HepG2 (cell line): ENCODE results near the gene EYA4. TPM values are rescaled to one million over a fixed set of nuclear protein-coding genes. Genes with fewer than 3 reads are reported as not detected.

Experiments
- ATAC-seq: fragments of 200-7000 bp; cut with Tn5 transposase; 3 replicates; pipeline ENCODE4 v1.9.1; 2020; ENCODE audit warnings: mild to moderate bottlenecking, moderate library complexity
- BruUV-seq: library from RNA; stranded (reverse); fragments of 400-500 nt; replicated peaks from 2 replicates; lab custom pipeline; 2021; lab: Mats Ljungman, UMichigan
- CTCF ChIA-PET: fragments of 300-600 bp; formaldehyde crosslinking; extraction: SDS; loops from one replicate; lab custom pipeline; 2021; ENCODE audit warnings: low total read pairs, inconsistent platforms, low intra/inter-chr PET ratio; lab: Yijun Ruan, JAX
- POLR2A ChIA-PET: fragments of 350-600 bp; sonication (Branson Sonifier 250); formaldehyde crosslinking; loops from one replicate; lab custom pipeline; 2020; ENCODE audit warnings: antibody characterized with exemption, inconsistent platforms; lab: Yijun Ruan, JAX
- DNase-seq: peaks from one replicate; pipeline ENCODE4 v3.0.0-alpha.2; 2015; ENCODE audit warnings: low spot score
- FAIRE-seq: peaks from 3 replicates; lab custom pipeline; 2011; peaks lifted over from hg19 to GRCh38; lab: Jason Lieb, UNC
- H2AFZ ChIP-seq: one replicate; pipeline ENCODE4 v1.6.1; 2011; ENCODE audit warnings: low read length, inconsistent platforms
- H3K27ac ChIP-seq: fragments of 300-600 bp; 3 replicates; pipeline ENCODE4 v1.8.0; 2011; ENCODE audit warnings: mixed run types, mild to moderate bottlenecking, mixed read lengths, low read length, inconsistent platforms; ENCODE audit not compliant: insufficient read depth; ENCODE audit errors: extremely low read length
- H3K27me3 ChIP-seq, 2 experiments: fragments of 200-600 bp in 1 of 2; 2 replicates in 1 of 2; 3 replicates in 1 of 2; pipeline versions ENCODE4 v1.6.0 to v1.8.0; 2011; ENCODE audit warnings: low read length in 2 of 2, mild to moderate bottlenecking in 2 of 2, moderate library complexity in 2 of 2, inconsistent platforms in 1 of 2; ENCODE audit not compliant: insufficient read depth in 2 of 2, control insufficient read depth in 1 of 2
- H3K36me3 ChIP-seq, 2 experiments: fragments of 200-600 bp in 1 of 2; replicated peaks in 1 of 2; 2 replicates in 1 of 2; 3 replicates in 1 of 2; pipeline versions ENCODE4 v1.5.1 to v1.8.0; 2011; ENCODE audit warnings: low read length in 2 of 2, inconsistent platforms in 1 of 2; ENCODE audit not compliant: insufficient read depth in 2 of 2, control insufficient read depth in 1 of 2
- H3K4me1 ChIP-seq: 2 replicates; pipeline ENCODE4 v1.5.1; 2012; ENCODE audit warnings: low read length, inconsistent platforms; ENCODE audit not compliant: insufficient read depth
- H3K4me2 ChIP-seq: 2 replicates; pipeline ENCODE4 v1.6.0; 2011; ENCODE audit warnings: low read depth, low read length, inconsistent platforms
- H3K4me3 ChIP-seq, 3 experiments: fragments of 200-600 bp in 1 of 3; sonication (generic), shearing (Covaris generic) in 1 of 3; replicated peaks in 1 of 3; 2 replicates each; pipeline ENCODE4 v1.5.1; 2011 to 2016; ENCODE audit warnings: low read length in 3 of 3, inconsistent platforms in 2 of 3, low read depth in 2 of 3, mild to moderate bottlenecking in 2 of 3, control low read depth in 1 of 3, mixed read lengths in 1 of 3; ENCODE audit not compliant: insufficient read depth in 1 of 3
- H3K79me2 ChIP-seq: one replicate; pipeline ENCODE4 v1.6.1; 2011; ENCODE audit warnings: low read length, inconsistent platforms; ENCODE audit not compliant: insufficient read depth
- H3K9ac ChIP-seq: 2 replicates; pipeline ENCODE4 v1.6.0; 2011; ENCODE audit warnings: mild to moderate bottlenecking, low read depth, low read length, inconsistent platforms; ENCODE audit not compliant: insufficient read depth
- H3K9me3 ChIP-seq: 2 replicates; pipeline ENCODE4 v1.5.1; 2012; ENCODE audit warnings: mild to moderate bottlenecking, low read length
- H4K20me1 ChIP-seq: 2 replicates; pipeline ENCODE4 v1.6.0; 2011; ENCODE audit warnings: inconsistent platforms, mild to moderate bottlenecking, low read length, moderate library complexity; ENCODE audit not compliant: insufficient read depth
- EZH2 ChIP-seq: conservative IDR thresholded peaks from 2 replicates; pipeline ENCODE4 v1.6.1; 2012; ENCODE audit warnings: mild to moderate bottlenecking, low read depth, low read length, moderate library complexity
- HES4 ChIP-seq: sonication (generic); formaldehyde crosslinking; IDR thresholded peaks from 2 replicates; pipeline ENCODE4 v1.9.0; 2021; ENCODE audit warnings: mild to moderate bottlenecking, missing genetic modification reagents, borderline replicate concordance
- NR2C2 ChIP-seq: sonication (generic); formaldehyde crosslinking; IDR thresholded peaks from 2 replicates; pipeline ENCODE4 v1.4.0; 2020; ENCODE audit warnings: missing genetic modification reagents, mild to moderate bottlenecking, moderate library complexity, borderline replicate concordance
- RFX3 ChIP-seq: IDR thresholded peaks from 2 replicates; pipeline ENCODE4 v1.6.1; 2016; ENCODE audit warnings: missing biosample characterization, missing genetic modification reagents
- ZFX ChIP-seq: sonication (generic); formaldehyde crosslinking; IDR thresholded peaks from 2 replicates; pipeline ENCODE4 v1.4.0; 2020; ENCODE audit warnings: mild to moderate bottlenecking, low read depth, missing genetic modification reagents, moderate library complexity
- ZNF260 ChIP-seq: sonication (generic); formaldehyde crosslinking; IDR thresholded peaks from 2 replicates; pipeline ENCODE4 v1.4.0; 2020; ENCODE audit warnings: missing genetic modification reagents, low read depth, mild to moderate bottlenecking, borderline replicate concordance
- ZNF274 ChIP-seq: sonication (generic); formaldehyde crosslinking; IDR thresholded peaks from 2 replicates; pipeline ENCODE4 v1.5.1; 2020; ENCODE audit warnings: mild to moderate bottlenecking, missing genetic modification reagents
- ZNF30 ChIP-seq: sonication (generic); formaldehyde crosslinking; IDR thresholded peaks from 2 replicates; pipeline ENCODE4 v1.5.0; 2020; ENCODE audit warnings: mild to moderate bottlenecking, missing genetic modification reagents
- ZNF44 ChIP-seq: sonication (generic); formaldehyde crosslinking; IDR thresholded peaks from 2 replicates; pipeline ENCODE4 v1.5.1; 2020; ENCODE audit warnings: mild to moderate bottlenecking, missing genetic modification reagents
- ZNF629 ChIP-seq: sonication (generic); formaldehyde crosslinking; conservative IDR thresholded peaks from 2 replicates; pipeline ENCODE4 v1.5.0; 2020; ENCODE audit warnings: missing genetic modification reagents
- WGBS: methylation state at CpG from one replicate; pipeline ENCODE4 v1.1.6; 2017; ENCODE audit warnings: low lambda C conversion rate; 5-methylcytosine and 5-hydroxymethylcytosine counted together
- in situ Hi-C: cut with HindIII; loops from 2 replicates; pipeline ENCODE4 v1.10.0; 2017; ENCODE audit warnings: low pct_unique_long_range_greater_than_20kb; ENCODE audit not compliant: extremely low pct_ligation_motif_present
- intact Hi-C: fragments of 100-400 bp; cut with micrococcal nuclease; formaldehyde crosslinking; loops from one replicate; pipeline ENCODE4 v1.10.0; 2022; ENCODE audit not compliant: unreplicated experiment
- polyA plus RNA-seq, 8 experiments: library from polyadenylated mRNA; depleted of rRNA in 3 of 8; stranded (reverse) in 7 of 8; unstranded in 1 of 8; fragments of >200 nt; fragmentation: Illumina TruSeq in 4 of 8; extraction: Trizol in 4 of 8; gene quantifications; 2 replicates each; pipeline versions ENCODE4 v1.2.1 to v1.2.3, GENCODE V29; 2011 to 2016; ENCODE audit warnings: low read depth in 4 of 8, missing spikeins in 1 of 8, mixed read lengths in 1 of 8; ENCODE audit not compliant: insufficient read depth in 1 of 8
- total RNA-seq, 5 experiments: library from RNA; depleted of rRNA; stranded (reverse); fragments of >200 nt; fragmentation: Illumina TruSeq; extraction: Trizol; gene quantifications; 2 replicates each; pipeline ENCODE4 v1.2.3, GENCODE V29; 2016; ENCODE audit warnings: low read depth in 1 of 5
- TF ChIP-seq, protein P1 (sequence below): sonication (generic); formaldehyde crosslinking; conservative IDR thresholded peaks from 2 replicates; pipeline ENCODE4 v1.8.1; 2023; ENCODE audit warnings: missing genetic modification reagents
- TF ChIP-seq, protein P2 (sequence below): sonication (generic); formaldehyde crosslinking; IDR thresholded peaks from 2 replicates; pipeline ENCODE4 v1.4.0; 2020; ENCODE audit warnings: missing genetic modification reagents

The EYA4 gene
- total and polyA plus RNA-seq, 2 of the 13 experiments (the other 11 are each of a cell fraction or from before 2014, with no cell fraction given) = not detected

DNA sequence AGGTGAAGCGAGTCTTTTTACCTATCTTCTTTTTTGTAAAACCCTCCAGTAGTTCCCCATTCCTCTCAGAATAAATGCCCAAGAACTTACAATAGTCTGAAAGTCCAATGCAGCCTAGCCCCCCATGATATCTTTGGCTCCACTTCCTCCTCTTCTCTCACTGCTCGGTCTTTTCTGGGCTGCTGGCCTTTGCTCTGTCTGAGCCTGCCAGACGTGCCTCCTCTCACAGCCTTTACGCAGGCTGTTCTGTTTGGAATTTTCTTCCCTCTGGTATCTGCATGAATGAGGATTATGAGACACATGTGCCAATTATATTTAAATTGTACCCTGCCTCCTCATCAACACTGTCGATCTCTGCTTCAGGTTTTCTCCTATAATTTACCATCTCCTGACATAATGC lies 174.1 kb downstream of the EYA4 start:
- in situ Hi-C loops = no loop called here
- TF ChIP-seq ZNF260 (CRISPR knock-in tag) (no peak), ZNF44 (CRISPR knock-in tag) (no peak)
- TF ChIP-seq, protein P1, sequence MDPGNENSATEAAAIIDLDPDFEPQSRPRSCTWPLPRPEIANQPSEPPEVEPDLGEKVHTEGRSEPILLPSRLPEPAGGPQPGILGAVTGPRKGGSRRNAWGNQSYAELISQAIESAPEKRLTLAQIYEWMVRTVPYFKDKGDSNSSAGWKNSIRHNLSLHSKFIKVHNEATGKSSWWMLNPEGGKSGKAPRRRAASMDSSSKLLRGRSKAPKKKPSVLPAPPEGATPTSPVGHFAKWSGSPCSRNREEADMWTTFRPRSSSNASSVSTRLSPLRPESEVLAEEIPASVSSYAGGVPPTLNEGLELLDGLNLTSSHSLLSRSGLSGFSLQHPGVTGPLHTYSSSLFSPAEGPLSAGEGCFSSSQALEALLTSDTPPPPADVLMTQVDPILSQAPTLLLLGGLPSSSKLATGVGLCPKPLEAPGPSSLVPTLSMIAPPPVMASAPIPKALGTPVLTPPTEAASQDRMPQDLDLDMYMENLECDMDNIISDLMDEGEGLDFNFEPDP (CRISPR knock-in tag) = no peak
- TF ChIP-seq, all 625 proteins: peak for 0
- Histone ChIP-seq H3K9me3 (no peaks in the 10 kb centered on the region), H3K9ac (no peak overlapping the region), H2AFZ (no peak overlapping the region), H3K4me3 (no peak overlapping the region), H4K20me1 (no peaks in the 10 kb centered on the region), H3K27ac (no peak overlapping the region), H3K79me2 (no peaks in the 10 kb centered on the region), H3K27me3 (peaks cover 0 to 1% of the 10 kb centered on the region in 2 experiments; a peak in 1 of 5 replicates), H3K4me2 (no peak overlapping the region), H3K36me3 (no peaks in the 10 kb centered on the region), H3K4me1 (no peaks in the 10 kb centered on the region)
- ChIA-PET CTCF (no interaction called here), POLR2A (no interaction called here)
- intact Hi-C loops = no loop called here
- ATAC-seq (no peak), DNase-seq (no peak), FAIRE-seq (no peak)
- under 1% methylated on average over 5 of the region's 5 CpGs for WGBS
- BruUV-seq = no TSS peak

DNA sequence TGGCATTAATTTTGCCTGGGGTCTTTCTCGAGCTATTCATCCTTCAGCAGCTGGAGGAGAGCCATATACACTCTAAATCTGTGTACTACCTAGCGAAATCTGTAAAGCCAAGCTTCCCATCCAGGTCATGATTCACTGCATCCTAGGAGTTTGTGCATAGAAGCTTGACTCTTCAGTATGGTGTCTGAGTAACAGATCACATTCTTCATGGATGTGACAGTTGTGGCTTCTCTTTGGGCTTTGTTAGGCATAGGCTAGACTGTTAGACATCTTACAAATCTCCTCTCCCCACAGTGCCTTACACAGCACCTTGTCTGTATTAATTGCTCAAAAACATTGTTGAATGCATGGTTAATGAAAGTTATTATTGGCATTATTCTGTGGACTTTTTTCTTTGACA lies 177.0 kb downstream of the EYA4 start:
- no peaks in the 10 kb centered on the region for H3K79me2 ChIP-seq
- H4K20me1 ChIP-seq = no peaks in the 10 kb centered on the region
- H3K27me3 ChIP-seq = peaks cover 0 to 2% of the 10 kb centered on the region in 2 experiments; a peak in 1 of 5 replicates
- 0% methylated on average over 2 of the region's 2 CpGs for WGBS
- H3K4me2 ChIP-seq = no peak overlapping the region
- H2AFZ ChIP-seq = no peak overlapping the region
- no peak for DNase-seq
- no peak overlapping the region for H3K4me3 ChIP-seq
- no peak overlapping the region for H3K27ac ChIP-seq
- ChIA-PET POLR2A (no interaction called here), CTCF (no interaction called here)
- H3K9me3 ChIP-seq = no peaks in the 10 kb centered on the region
- BruUV-seq = no TSS peak
- no peak overlapping the region for H3K9ac ChIP-seq
- in situ Hi-C loops (no loop called here), intact Hi-C loops (no loop called here)
- no peak for ATAC-seq
- H3K36me3 ChIP-seq = no peaks in the 10 kb centered on the region
- no peak for FAIRE-seq
- H3K4me1 ChIP-seq = no peaks in the 10 kb centered on the region
- no peak for TF ChIP-seq ZNF629
- TF ChIP-seq EZH2 = no peak
- no peak for TF ChIP-seq ZFX (CRISPR knock-in tag)
- no peak for TF ChIP-seq RFX3 (CRISPR knock-in tag)
- no peak for TF ChIP-seq HES4 (CRISPR knock-in tag)
- no peak for TF ChIP-seq ZNF30 (CRISPR knock-in tag)
- TF ChIP-seq, protein P2, sequence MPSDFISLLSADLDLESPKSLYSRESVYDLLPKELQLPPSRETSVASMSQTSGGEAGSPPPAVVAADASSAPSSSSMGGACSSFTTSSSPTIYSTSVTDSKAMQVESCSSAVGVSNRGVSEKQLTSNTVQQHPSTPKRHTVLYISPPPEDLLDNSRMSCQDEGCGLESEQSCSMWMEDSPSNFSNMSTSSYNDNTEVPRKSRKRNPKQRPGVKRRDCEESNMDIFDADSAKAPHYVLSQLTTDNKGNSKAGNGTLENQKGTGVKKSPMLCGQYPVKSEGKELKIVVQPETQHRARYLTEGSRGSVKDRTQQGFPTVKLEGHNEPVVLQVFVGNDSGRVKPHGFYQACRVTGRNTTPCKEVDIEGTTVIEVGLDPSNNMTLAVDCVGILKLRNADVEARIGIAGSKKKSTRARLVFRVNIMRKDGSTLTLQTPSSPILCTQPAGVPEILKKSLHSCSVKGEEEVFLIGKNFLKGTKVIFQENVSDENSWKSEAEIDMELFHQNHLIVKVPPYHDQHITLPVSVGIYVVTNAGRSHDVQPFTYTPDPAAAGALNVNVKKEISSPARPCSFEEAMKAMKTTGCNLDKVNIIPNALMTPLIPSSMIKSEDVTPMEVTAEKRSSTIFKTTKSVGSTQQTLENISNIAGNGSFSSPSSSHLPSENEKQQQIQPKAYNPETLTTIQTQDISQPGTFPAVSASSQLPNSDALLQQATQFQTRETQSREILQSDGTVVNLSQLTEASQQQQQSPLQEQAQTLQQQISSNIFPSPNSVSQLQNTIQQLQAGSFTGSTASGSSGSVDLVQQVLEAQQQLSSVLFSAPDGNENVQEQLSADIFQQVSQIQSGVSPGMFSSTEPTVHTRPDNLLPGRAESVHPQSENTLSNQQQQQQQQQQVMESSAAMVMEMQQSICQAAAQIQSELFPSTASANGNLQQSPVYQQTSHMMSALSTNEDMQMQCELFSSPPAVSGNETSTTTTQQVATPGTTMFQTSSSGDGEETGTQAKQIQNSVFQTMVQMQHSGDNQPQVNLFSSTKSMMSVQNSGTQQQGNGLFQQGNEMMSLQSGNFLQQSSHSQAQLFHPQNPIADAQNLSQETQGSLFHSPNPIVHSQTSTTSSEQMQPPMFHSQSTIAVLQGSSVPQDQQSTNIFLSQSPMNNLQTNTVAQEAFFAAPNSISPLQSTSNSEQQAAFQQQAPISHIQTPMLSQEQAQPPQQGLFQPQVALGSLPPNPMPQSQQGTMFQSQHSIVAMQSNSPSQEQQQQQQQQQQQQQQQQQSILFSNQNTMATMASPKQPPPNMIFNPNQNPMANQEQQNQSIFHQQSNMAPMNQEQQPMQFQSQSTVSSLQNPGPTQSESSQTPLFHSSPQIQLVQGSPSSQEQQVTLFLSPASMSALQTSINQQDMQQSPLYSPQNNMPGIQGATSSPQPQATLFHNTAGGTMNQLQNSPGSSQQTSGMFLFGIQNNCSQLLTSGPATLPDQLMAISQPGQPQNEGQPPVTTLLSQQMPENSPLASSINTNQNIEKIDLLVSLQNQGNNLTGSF (CRISPR knock-in tag) = no peak
- TF ChIP-seq ZNF274 (CRISPR knock-in tag) = no peak
- TF ChIP-seq NR2C2 = no peak
